HG02973 (cell line): Measurements from ENCODE around the gene MCTP2.

Source experiments
- ATAC-seq: cut with Tn5 transposase; IDR thresholded peaks from one replicate; pipeline ENCODE4 v1.9.1; 2021; ENCODE audit warnings: moderate library complexity; ENCODE audit not compliant: unreplicated experiment

Gene MCTP2

GRCh38 chr15:94523873-94524272 lies 292.5 kb downstream of the MCTP2 start:
- no peak for ATAC-seq

- ATAC-seq: no peak
Observed at GRCh38 chr15:94524565-94524964, 293.2 kb downstream of the MCTP2 start.

GRCh38 chr15:94526071-94526689 lies 294.8 kb downstream of the MCTP2 start:
- peak; percentile 74 for ATAC-seq

GRCh38 chr15:94532226-94532625 lies 300.9 kb downstream of the MCTP2 start:
- ATAC-seq: no peak
